NCI-H2029 treated with DMSO at 0.1 percent for 48 hours (cell line): ENCODE data around the gene NGDN.

Experiments
- DNase-seq: peaks from one replicate; lab custom pipeline; 2025; lab: John Stamatoyannopoulos, UW

Gene NGDN

DNA sequence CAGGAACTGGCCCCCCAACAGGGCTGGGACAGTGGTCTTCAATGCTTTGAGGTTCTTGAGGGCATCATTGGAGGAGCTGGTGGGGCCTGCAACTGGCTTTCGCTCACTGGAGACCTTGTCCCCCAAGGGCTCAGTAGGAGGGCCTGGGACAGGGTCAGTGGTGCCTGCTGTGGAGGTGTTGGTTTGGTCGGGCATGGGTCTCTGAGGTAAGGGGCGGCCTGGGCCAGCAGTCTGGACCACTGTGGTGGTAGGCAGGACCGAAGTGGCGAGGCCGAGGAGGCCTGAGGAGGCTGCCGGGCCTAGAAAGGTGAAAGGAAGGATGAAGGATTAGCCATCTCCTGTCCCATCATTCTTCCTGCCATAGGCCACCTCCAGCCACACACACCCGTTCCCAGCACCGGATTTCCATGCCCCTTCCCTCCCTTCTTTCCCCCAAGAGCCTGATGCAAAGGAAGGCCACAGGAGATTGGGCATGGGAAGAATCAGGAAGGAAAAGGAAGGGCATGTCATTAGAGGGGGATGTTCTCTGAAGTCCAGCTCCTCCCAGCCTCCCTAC lies 53.2 kb downstream of the NGDN start:
- DNase-seq, result no peak

- DNase-seq, result no peak
Measured at GRCh38 chr14:23523229-23524016, 53.9 kb downstream of the NGDN start.

DNA sequence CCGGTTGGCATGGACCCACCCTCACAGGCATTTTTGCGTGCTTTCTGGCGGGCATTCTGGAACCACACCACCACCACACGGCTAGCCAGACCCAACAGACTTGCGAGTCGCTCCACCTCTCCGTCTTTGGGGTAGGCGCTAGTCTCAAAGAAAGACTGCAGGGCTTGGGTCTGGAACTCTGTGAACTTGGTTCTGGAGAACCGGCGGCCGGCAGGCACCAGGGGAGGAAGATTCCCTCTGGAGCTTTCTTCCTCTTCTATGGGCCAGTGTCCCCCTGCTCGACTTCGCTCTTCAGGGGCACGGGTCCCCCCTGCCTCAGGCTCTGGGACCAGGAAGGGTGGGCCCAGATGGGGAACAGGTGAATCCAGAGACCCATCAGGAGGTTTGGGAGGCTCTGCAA lies 55.5 kb downstream of the NGDN start:
- DNase-seq, result no peak

DNA sequence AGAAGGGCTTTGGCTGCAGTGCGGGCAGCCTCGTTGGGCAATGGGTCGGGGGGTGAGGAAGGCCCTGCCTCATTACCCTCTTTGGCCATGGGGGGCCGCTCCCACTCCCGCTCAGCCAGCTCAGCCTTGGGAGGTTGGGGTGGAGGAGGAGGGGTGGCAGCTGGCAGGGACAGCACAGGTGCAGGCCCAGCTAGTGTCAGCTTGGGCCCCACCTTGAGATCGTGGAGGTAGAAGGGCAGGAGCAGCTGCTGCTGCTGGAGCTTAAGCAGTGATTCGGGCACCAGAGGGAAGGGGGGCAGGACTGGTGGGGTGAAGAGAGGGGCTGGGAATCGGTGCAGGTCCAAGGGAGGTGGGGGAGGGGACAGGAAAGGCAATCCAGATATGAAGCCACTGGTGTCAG lies 56.1 kb downstream of the NGDN start:
- no peak for DNase-seq
